ENCODE data around the gene WNT5B. TPM values are rescaled to one million over a fixed set of nuclear protein-coding genes. Genes with fewer than 3 reads are reported as not detected.
A peak's percentile ranks its signal among the peaks of the same experiment; 100 is the strongest.

Gene WNT5B
- polyA plus RNA-seq, 1 of the 3 experiments (the other 2 are of a cell fraction) = 29.3 TPM

DNA sequence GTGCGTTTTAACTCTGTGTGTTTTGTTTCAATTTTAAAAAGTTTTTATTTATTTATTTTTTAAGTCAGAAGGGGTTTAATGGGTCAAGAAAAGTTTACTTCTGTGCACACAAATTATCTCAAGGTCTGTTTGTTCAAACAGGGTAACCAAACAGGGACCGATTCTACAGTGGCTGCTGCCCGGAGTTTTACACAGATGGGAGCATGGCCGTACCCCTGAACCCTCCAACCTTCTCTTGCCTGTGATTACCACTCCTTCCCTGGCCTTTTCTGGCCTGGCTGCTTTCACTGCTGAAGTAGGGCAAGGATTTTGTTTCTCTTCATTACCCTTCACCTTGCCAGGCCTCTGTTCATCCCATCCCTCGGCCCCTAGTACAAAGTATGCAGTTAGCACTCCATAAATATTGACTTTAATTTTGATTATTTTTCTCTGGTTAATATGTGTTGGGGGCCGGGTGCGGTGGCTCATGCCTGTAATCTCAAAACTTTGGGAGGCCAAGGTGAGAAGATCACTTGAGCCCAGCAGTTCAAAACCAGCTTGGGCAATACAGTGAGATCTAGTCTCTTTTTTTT lies 18.9 kb upstream of the WNT5B start:
- H3K9me3 ChIP-seq = no peaks in the 10 kb centered on the region
- H3F3A ChIP-seq (replicated peaks; ENCODE audit: insufficient read depth) = peaks cover 30% of the 10 kb centered on the region
- WGBS (ENCODE audit: low lambda C conversion rate) = 92% methylated on average over 7 of the region's 7 CpGs
- peaks cover 6% of the 10 kb centered on the region; the same call in 1 of the 2 replicates for H4K20me1 ChIP-seq (ENCODE audit: insufficient read depth)
- H2AFZ ChIP-seq (ENCODE audit: low read depth) = no peak overlapping the region
- H3K4me2 ChIP-seq = no peak overlapping the region
- POLR2A ChIA-PET = interaction anchor here (0.6 kb wide), 1 partner anchor 1078 kb away, joined by 8 read pairs; no protein-coding TSS in a partner anchor
- H3K9me2 ChIP-seq = no peaks in the 10 kb centered on the region
- H3K9ac ChIP-seq = no peak overlapping the region
- no peak overlapping the region for H3K27ac ChIP-seq (ENCODE audit: low read depth in 2 of 2, low read length in 1 of 2)
- no peak overlapping the region for H3K4me3 ChIP-seq (ENCODE audit: low read depth in 2 of 2, low read length in 1 of 2)
- no peak for DNase-seq
- peaks cover 9 to 43% of the 10 kb centered on the region in 2 experiments; a peak in 3 of 4 replicates for H3K4me1 ChIP-seq (ENCODE audit: control insufficient read depth in 1 of 2, insufficient read depth in 2 of 2, low read depth in 1 of 2, low read length in 1 of 2)
- peaks cover 89% of the 10 kb centered on the region for H3K79me2 ChIP-seq (ENCODE audit: insufficient read depth)
- TF ChIP-seq ELF1 (IDR thresholded peaks at IDR 0.05) (no peak), EP300 (IDR thresholded peaks at IDR 0.05; ENCODE audit: borderline replicate concordance in 1 of 2, low read depth in 1 of 2, low read length in 1 of 2) (no peak), PBX3 (IDR thresholded peaks at IDR 0.05) (no peak), IRF3 (IDR thresholded peaks at IDR 0.05; ENCODE audit: low read depth, low read length) (no peak), CHD2 (IDR thresholded peaks at IDR 0.05; ENCODE audit: low read length, partially characterized antibody) (no peak)
- H3K27me3 ChIP-seq (ENCODE audit: insufficient read depth) = no peaks in the 10 kb centered on the region
- CTCF ChIA-PET = interaction anchor here (0.9 kb wide), 1 partner anchor 27 kb away, joined by 3 read pairs; no protein-coding TSS in a partner anchor
- no peaks in the 10 kb centered on the region for H3K36me3 ChIP-seq (replicated peaks in 1 of 2; ENCODE audit: control insufficient read depth in 1 of 2, insufficient read depth in 2 of 2, low read length in 1 of 2)

GRCh38 chr12:1611803-1612572 lies 17.0 kb upstream of the WNT5B start:
- H3K9ac ChIP-seq = peak overlapping the region; percentile 16; the same call in 1 of the 2 replicates
- POLR2A ChIA-PET = no interaction called here
- peaks cover 98% of the 10 kb centered on the region for H3K79me2 ChIP-seq (ENCODE audit: insufficient read depth)
- peaks cover 11% of the 10 kb centered on the region for H3F3A ChIP-seq (replicated peaks; ENCODE audit: insufficient read depth)
- H3K9me3 ChIP-seq = no peaks in the 10 kb centered on the region
- H3K36me3 ChIP-seq (replicated peaks in 1 of 2; ENCODE audit: control insufficient read depth in 1 of 2, insufficient read depth in 2 of 2, low read length in 1 of 2) = no peaks in the 10 kb centered on the region
- peaks cover 14% of the 10 kb centered on the region; the same call in 1 of the 2 replicates for H4K20me1 ChIP-seq (ENCODE audit: insufficient read depth)
- no peak for DNase-seq
- H2AFZ ChIP-seq (ENCODE audit: low read depth) = no peak overlapping the region
- no peaks in the 10 kb centered on the region for H3K9me2 ChIP-seq
- H3K4me3 ChIP-seq (ENCODE audit: low read depth in 2 of 2, low read length in 1 of 2) = no peak overlapping the region
- WGBS (ENCODE audit: low lambda C conversion rate) = 69% methylated on average over 13 of the region's 13 CpGs
- peak; percentile 56; the same call in 1 of the 2 replicates for TF ChIP-seq RXRA (IDR thresholded peaks at IDR 0.05; ENCODE audit: borderline replicate concordance, low read depth)
- TF ChIP-seq ELF1 (IDR thresholded peaks at IDR 0.05) = no peak
- TF ChIP-seq NFIC (IDR thresholded peaks at IDR 0.05; ENCODE audit: borderline replicate concordance) = peak; percentile 45; the same call in 1 of the 2 replicates
- TF ChIP-seq FOXM1 (IDR thresholded peaks at IDR 0.05; ENCODE audit: low read depth) = no peak
- TF ChIP-seq TCF12 (IDR thresholded peaks at IDR 0.05) = peak; percentile 69
- peak; percentile 16 to 40; a peak in 2 of 4 replicates for TF ChIP-seq EP300 (IDR thresholded peaks at IDR 0.05; ENCODE audit: borderline replicate concordance in 1 of 2, low read depth in 1 of 2, low read length in 1 of 2)
- peak; percentile 62 for TF ChIP-seq PBX3 (IDR thresholded peaks at IDR 0.05)
- TF ChIP-seq NRF1 (IDR thresholded peaks at IDR 0.05; ENCODE audit: low read depth, low read length) = no peak
- peak; percentile 23; the same call in 1 of the 2 replicates for TF ChIP-seq JUND (IDR thresholded peaks at IDR 0.05)
- H3K4me1 ChIP-seq (ENCODE audit: control insufficient read depth in 1 of 2, insufficient read depth in 2 of 2, low read depth in 1 of 2, low read length in 1 of 2) = peaks cover 0 to 34% of the 10 kb centered on the region in 2 experiments; a peak in 3 of 4 replicates
- H3K27me3 ChIP-seq (ENCODE audit: insufficient read depth) = no peaks in the 10 kb centered on the region
- H3K4me2 ChIP-seq = peak overlapping the region; percentile 58
- peak overlapping the region; percentile 70 to 72; a peak in 3 of 4 replicates for H3K27ac ChIP-seq (ENCODE audit: low read depth in 2 of 2, low read length in 1 of 2)
- CTCF ChIA-PET = interaction anchor here (0.7 to 1.7 kb wide), 5 partner anchors 19 to 1422 kb away, joined by 3 to 7 read pairs (median 4); no protein-coding TSS in a partner anchor

All from SK-N-SH (cell line).